ENCODE measurements around the gene RANBP10.

Gene RANBP10

GRCh38 chr16:67685388-67686112 lies 120.8 kb downstream of the RANBP10 start:
- no peak overlapping the region for H3K4me3 ChIP-seq (ENCODE audit: low read depth, low read length)
- TF ChIP-seq CTCF (IDR thresholded peaks at IDR 0.05; ENCODE audit: low read depth, low read length): no peak

GRCh38 chr16:67683767-67684166 lies 122.6 kb downstream of the RANBP10 start:
- no peak overlapping the region for H3K4me3 ChIP-seq (ENCODE audit: low read depth, low read length)
- TF ChIP-seq CTCF (IDR thresholded peaks at IDR 0.05; ENCODE audit: low read depth, low read length): no peak

GRCh38 chr16:67679935-67680897 lies 126.1 kb downstream of the RANBP10 start:
- H3K4me3 ChIP-seq (ENCODE audit: low read depth, low read length): no peak overlapping the region
- TF ChIP-seq CTCF (IDR thresholded peaks at IDR 0.05; ENCODE audit: low read depth, low read length): no peak

GRCh38 chr16:67678354-67679023 lies 127.9 kb downstream of the RANBP10 start:
- no peak for TF ChIP-seq CTCF (IDR thresholded peaks at IDR 0.05; ENCODE audit: low read depth, low read length)
- no peak overlapping the region for H3K4me3 ChIP-seq (ENCODE audit: low read depth, low read length)

- no peak overlapping the region for H3K4me3 ChIP-seq (ENCODE audit: low read depth, low read length)
- TF ChIP-seq CTCF (IDR thresholded peaks at IDR 0.05; ENCODE audit: low read depth, low read length): no peak
Measured at GRCh38 chr16:67677712-67678111, 128.6 kb downstream of the RANBP10 start.

GRCh38 chr16:67676939-67677338 lies 129.4 kb downstream of the RANBP10 start:
- no peak overlapping the region for H3K4me3 ChIP-seq (ENCODE audit: low read depth, low read length)
- TF ChIP-seq CTCF (IDR thresholded peaks at IDR 0.05; ENCODE audit: low read depth, low read length): no peak

Measured in WI38 (cell line).